ENCODE data around the gene CNTFR. TPM values are rescaled to one million over a fixed set of nuclear protein-coding genes. Genes with fewer than 3 reads are reported as not detected.

CNTFR gene
- total RNA-seq, 1 experiment from 2014 or later = 0.39 TPM

DNA sequence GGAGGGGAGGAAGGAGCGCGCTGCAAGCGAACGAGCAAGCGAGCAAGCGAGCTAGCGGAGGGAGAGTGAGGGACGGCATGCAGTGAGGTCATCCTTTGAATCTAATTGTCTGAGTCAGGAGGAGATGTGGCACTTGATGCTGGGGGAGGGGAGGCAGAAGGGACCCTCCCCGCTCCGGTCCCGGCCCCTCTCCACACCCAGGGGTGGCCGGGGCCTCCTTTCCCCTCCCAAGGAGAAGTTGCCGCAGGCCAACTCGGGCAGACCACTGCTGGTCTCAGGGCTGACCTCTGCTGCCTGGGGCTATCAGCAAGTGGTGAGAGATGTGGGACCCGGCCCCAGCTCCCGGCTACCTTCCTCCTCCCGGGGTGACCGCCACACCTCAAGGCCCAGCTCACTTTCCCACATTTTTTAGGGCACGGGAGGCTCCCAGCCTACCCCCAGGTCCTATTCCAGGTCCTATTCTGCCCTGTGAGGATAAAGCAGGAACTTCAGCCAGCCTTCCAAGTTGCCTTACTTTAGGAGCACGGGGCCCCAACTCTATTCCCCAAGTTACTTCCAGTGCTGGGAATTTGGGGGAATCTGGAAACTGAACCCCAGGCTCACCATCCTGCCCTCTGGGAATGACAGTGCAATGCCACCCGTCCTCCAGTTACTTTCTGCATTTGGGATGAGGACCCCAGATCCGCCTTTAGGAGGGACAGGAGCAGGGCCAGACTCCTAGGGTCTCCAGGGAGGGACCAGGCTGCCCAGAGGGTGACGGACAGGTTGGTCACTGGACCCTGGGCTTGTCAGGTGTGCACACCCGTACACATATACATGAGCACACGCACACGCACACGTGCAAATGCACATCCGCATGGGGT is 11.1 kb downstream of the CNTFR start:
- Histone ChIP-seq H3K4me3 (ENCODE audit: low read depth, low read length) (no peak overlapping the region), H3K36me3 (ENCODE audit: control insufficient read depth, insufficient read depth, low read length) (no peaks in the 10 kb centered on the region), H3K27me3 (replicated peaks; ENCODE audit: control insufficient read depth, insufficient read depth, low read length) (no peaks in the 10 kb centered on the region; the same call in 1 of the 2 replicates), H3K9me3 (no peaks in the 10 kb centered on the region), H3K4me1 (no peaks in the 10 kb centered on the region)
- intact Hi-C loops (cut with micrococcal nuclease; ENCODE audit: unreplicated experiment) = no loop called here
- Mint-ChIP-seq H3K36me3 (ENCODE audit: insufficient read depth, unreplicated experiment) (no peaks in the 10 kb centered on the region), H3K4me1 (ENCODE audit: low read depth, unreplicated experiment) (no peaks in the 10 kb centered on the region), H3K27me3 (ENCODE audit: insufficient read depth, unreplicated experiment) (peaks cover 11% of the 10 kb centered on the region), H3K27ac (ENCODE audit: unreplicated experiment) (no peak overlapping the region), H3K4me3 (ENCODE audit: unreplicated experiment) (no peak overlapping the region), H3K9me3 (ENCODE audit: unreplicated experiment) (no peaks in the 10 kb centered on the region)
- BruUV-seq (replicated peaks) = no TSS peak
- TF ChIP-seq, protein P1, sequence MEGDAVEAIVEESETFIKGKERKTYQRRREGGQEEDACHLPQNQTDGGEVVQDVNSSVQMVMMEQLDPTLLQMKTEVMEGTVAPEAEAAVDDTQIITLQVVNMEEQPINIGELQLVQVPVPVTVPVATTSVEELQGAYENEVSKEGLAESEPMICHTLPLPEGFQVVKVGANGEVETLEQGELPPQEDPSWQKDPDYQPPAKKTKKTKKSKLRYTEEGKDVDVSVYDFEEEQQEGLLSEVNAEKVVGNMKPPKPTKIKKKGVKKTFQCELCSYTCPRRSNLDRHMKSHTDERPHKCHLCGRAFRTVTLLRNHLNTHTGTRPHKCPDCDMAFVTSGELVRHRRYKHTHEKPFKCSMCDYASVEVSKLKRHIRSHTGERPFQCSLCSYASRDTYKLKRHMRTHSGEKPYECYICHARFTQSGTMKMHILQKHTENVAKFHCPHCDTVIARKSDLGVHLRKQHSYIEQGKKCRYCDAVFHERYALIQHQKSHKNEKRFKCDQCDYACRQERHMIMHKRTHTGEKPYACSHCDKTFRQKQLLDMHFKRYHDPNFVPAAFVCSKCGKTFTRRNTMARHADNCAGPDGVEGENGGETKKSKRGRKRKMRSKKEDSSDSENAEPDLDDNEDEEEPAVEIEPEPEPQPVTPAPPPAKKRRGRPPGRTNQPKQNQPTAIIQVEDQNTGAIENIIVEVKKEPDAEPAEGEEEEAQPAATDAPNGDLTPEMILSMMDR (IDR thresholded peaks at IDR 0.05; ENCODE audit: insufficient read depth in 1 of 2, low read depth in 1 of 2, low read length in 1 of 2, severe bottlenecking in 1 of 2, unreplicated experiment in 1 of 2) = no peak
- no peak for DNase-seq
- CTCF ChIA-PET = no interaction called here
- POLR2A ChIA-PET = no interaction called here

DNA sequence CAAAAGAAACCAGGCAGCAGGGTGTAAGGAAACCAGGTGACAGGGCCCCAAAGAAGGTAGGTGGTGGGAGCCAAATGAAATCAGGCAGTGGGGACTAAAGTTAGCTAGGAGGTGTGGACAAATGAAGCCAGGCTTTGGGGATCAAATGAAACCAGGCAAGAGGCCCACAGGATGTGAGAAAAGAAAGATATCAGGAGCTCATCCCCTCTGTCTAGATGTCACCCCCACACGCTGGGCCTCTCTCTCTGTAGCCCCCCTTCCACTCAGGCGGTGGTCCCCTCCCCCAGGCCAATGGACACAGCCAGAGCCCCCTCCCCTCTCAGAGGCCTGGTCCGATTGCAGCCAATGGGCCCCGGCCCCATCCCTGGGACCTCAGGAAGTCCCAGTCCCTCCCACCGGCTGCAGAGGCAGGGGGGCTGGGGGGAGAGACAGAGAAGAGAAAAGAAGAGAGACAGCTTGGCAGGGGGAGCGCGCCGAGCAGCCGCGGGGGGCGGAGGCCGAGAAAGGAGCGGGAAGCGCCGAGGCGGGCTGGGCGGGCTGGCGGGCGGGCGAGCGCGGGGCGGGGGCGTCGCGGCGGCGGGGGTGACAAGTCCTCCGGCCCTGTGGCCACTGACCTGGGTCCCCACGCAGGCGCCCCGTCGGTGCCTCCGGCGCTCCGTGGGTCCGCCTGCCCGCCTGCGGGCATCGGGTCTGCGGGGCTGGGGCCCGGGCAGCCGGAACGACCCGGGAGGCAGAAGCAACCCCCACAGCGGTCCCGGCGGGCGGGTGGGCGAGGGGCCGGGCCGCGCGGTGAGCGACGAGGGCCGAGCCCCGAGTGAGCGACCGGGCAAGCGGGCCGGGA is 11.9 kb downstream of the CNTFR start:
- Histone ChIP-seq H3K36me3 (ENCODE audit: control insufficient read depth, insufficient read depth, low read length) (no peaks in the 10 kb centered on the region), H3K4me1 (no peaks in the 10 kb centered on the region), H3K9me3 (no peaks in the 10 kb centered on the region), H3K27me3 (replicated peaks; ENCODE audit: control insufficient read depth, insufficient read depth, low read length) (no peaks in the 10 kb centered on the region), H3K4me3 (ENCODE audit: low read depth, low read length) (no peak overlapping the region)
- Mint-ChIP-seq H3K9me3 (ENCODE audit: unreplicated experiment) (no peaks in the 10 kb centered on the region), H3K4me1 (ENCODE audit: low read depth, unreplicated experiment) (no peaks in the 10 kb centered on the region), H3K27ac (ENCODE audit: unreplicated experiment) (no peak overlapping the region), H3K4me3 (ENCODE audit: unreplicated experiment) (no peak overlapping the region), H3K27me3 (ENCODE audit: insufficient read depth, unreplicated experiment) (peaks cover 11% of the 10 kb centered on the region), H3K36me3 (ENCODE audit: insufficient read depth, unreplicated experiment) (no peaks in the 10 kb centered on the region)
- ChIA-PET POLR2A (no interaction called here), CTCF (no interaction called here)
- TF ChIP-seq, protein P1 (IDR thresholded peaks at IDR 0.05; ENCODE audit: insufficient read depth in 1 of 2, low read depth in 1 of 2, low read length in 1 of 2, severe bottlenecking in 1 of 2, unreplicated experiment in 1 of 2) = no peak
- intact Hi-C loops (cut with micrococcal nuclease; ENCODE audit: unreplicated experiment) = no loop called here
- no TSS peak for BruUV-seq (replicated peaks)
- no peak for DNase-seq

- no peaks in the 10 kb centered on the region for H3K27me3 ChIP-seq (replicated peaks; ENCODE audit: control insufficient read depth, insufficient read depth, low read length)
- no peaks in the 10 kb centered on the region for H3K9me3 Mint-ChIP-seq (ENCODE audit: unreplicated experiment)
- H3K27ac Mint-ChIP-seq (ENCODE audit: unreplicated experiment) = no peak overlapping the region
- BruUV-seq (replicated peaks) = no TSS peak
- peak in 1 of 2 experiments; percentile 18 for DNase-seq
- TF ChIP-seq, protein P1 (IDR thresholded peaks at IDR 0.05; ENCODE audit: insufficient read depth in 1 of 2, low read depth in 1 of 2, low read length in 1 of 2, severe bottlenecking in 1 of 2, unreplicated experiment in 1 of 2) = no peak
- no peaks in the 10 kb centered on the region for H3K36me3 Mint-ChIP-seq (ENCODE audit: insufficient read depth, unreplicated experiment)
- H3K4me1 ChIP-seq = no peaks in the 10 kb centered on the region
- intact Hi-C loops (cut with micrococcal nuclease; ENCODE audit: unreplicated experiment) = no loop called here
- POLR2A ChIA-PET = no interaction called here
- H3K4me3 ChIP-seq (ENCODE audit: low read depth, low read length) = no peak overlapping the region
- no peaks in the 10 kb centered on the region for H3K36me3 ChIP-seq (ENCODE audit: control insufficient read depth, insufficient read depth, low read length)
- no peaks in the 10 kb centered on the region for H3K4me1 Mint-ChIP-seq (ENCODE audit: low read depth, unreplicated experiment)
- CTCF ChIA-PET = no interaction called here
- H3K9me3 ChIP-seq = no peaks in the 10 kb centered on the region
- peaks cover 8% of the 10 kb centered on the region for H3K27me3 Mint-ChIP-seq (ENCODE audit: insufficient read depth, unreplicated experiment)
- no peak overlapping the region for H3K4me3 Mint-ChIP-seq (ENCODE audit: unreplicated experiment)
Measured at GRCh38 chr9:34576597-34577399, 12.7 kb downstream of the CNTFR start.

Data from Caco-2 (cell line).